Activated CD4-positive, alpha-beta T cell treated with anti-CD3 and anti-CD28 coated beads, Interleukin-2, amount 10 ng/mL, durations not matched to agents 7 days and 5 days (primary cell): ENCODE results near the gene RIPK4. TPM values are rescaled to one million over a fixed set of nuclear protein-coding genes. Genes with fewer than 3 reads are reported as not detected.

Experiments used
- CTCF ChIA-PET: fragments of 350-600 bp; sonication (Branson Sonifier 250); formaldehyde crosslinking; loops from one replicate; lab custom pipeline; 2021; ENCODE audit warnings: antibody characterized with exemption; lab: Charles Lee
- POLR2A ChIA-PET: fragments of 350-600 bp; sonication (Branson Sonifier 250); formaldehyde crosslinking; loops from one replicate; lab custom pipeline; 2021; ENCODE audit warnings: antibody characterized with exemption; lab: Charles Lee
- DNase-seq: peaks from one replicate; pipeline ENCODE4 v3.0.0-alpha.2; 2020
- H3K27ac Mint-ChIP-seq: one replicate; pipeline ENCODE4 v1.8.0; 2021; ENCODE audit warnings: mild to moderate bottlenecking, moderate library complexity, mixed read lengths
- H3K27me3 Mint-ChIP-seq: one replicate; pipeline ENCODE4 v1.8.0; 2021; ENCODE audit warnings: mixed read lengths
- H3K36me3 Mint-ChIP-seq: one replicate; pipeline ENCODE4 v1.8.0; 2021; ENCODE audit warnings: low read depth, mixed read lengths
- H3K4me1 Mint-ChIP-seq: one replicate; pipeline ENCODE4 v1.8.0; 2021; ENCODE audit warnings: mixed read lengths
- H3K4me3 Mint-ChIP-seq: one replicate; pipeline ENCODE4 v1.8.0; 2021; ENCODE audit warnings: mild to moderate bottlenecking, moderate library complexity, mixed read lengths
- H3K9me3 Mint-ChIP-seq: one replicate; pipeline ENCODE4 v1.8.0; 2021; ENCODE audit warnings: mixed read lengths
- total RNA-seq, 2 experiments: library from RNA; stranded (reverse); gene quantifications; one replicate each; pipeline ENCODE4 v1.2.3, GENCODE V29; 2021

Gene RIPK4
- total RNA-seq, 2 experiments from 2014 or later = 0.07 TPM; not detected in 1

GRCh38 chr21:41763398-41763931, 3.4 kb downstream of the RIPK4 start:
- DNase-seq = no peak
- Mint-ChIP-seq H3K36me3 (peaks cover 2% of the 10 kb centered on the region), H3K27ac (no peak overlapping the region), H3K4me1 (peaks cover 21% of the 10 kb centered on the region), H3K9me3 (no peaks in the 10 kb centered on the region), H3K27me3 (peaks cover 70% of the 10 kb centered on the region), H3K4me3 (no peak overlapping the region)
- CTCF ChIA-PET = no interaction called here
- POLR2A ChIA-PET = no interaction called here

- peaks cover 63% of the 10 kb centered on the region for H3K27me3 Mint-ChIP-seq
- peaks cover 14% of the 10 kb centered on the region for H3K4me1 Mint-ChIP-seq
- CTCF ChIA-PET = interaction anchor here (1.4 kb wide), 1 partner anchor 19 kb away, joined by 4 read pairs; no protein-coding TSS in a partner anchor
Observed at GRCh38 chr21:41762753-41763152, 4.1 kb downstream of the RIPK4 start.

GRCh38 chr21:41761934-41762635, 4.8 kb downstream of the RIPK4 start:
- H3K4me3 Mint-ChIP-seq = no peak overlapping the region
- H3K4me1 Mint-ChIP-seq = peaks cover 8% of the 10 kb centered on the region
- H3K27me3 Mint-ChIP-seq = peaks cover 56% of the 10 kb centered on the region
- DNase-seq = no peak
- no peaks in the 10 kb centered on the region for H3K9me3 Mint-ChIP-seq
- peak overlapping the region; percentile 60 for H3K27ac Mint-ChIP-seq
- ChIA-PET POLR2A (no interaction called here), CTCF (interaction anchor here (1.4 kb wide), 1 partner anchor 18 kb away, joined by 4 read pairs; no protein-coding TSS in a partner anchor)
- H3K36me3 Mint-ChIP-seq = peaks cover under 1% of the 10 kb centered on the region

More at GRCh38 chr21:41762753-41763152, 4.1 kb downstream of the RIPK4 start:
- POLR2A ChIA-PET = no interaction called here
- DNase-seq = no peak
- H3K9me3 Mint-ChIP-seq = no peaks in the 10 kb centered on the region
- H3K4me3 Mint-ChIP-seq = no peak overlapping the region
- H3K36me3 Mint-ChIP-seq = peaks cover 2% of the 10 kb centered on the region
- H3K27ac Mint-ChIP-seq = no peak overlapping the region

DNA sequence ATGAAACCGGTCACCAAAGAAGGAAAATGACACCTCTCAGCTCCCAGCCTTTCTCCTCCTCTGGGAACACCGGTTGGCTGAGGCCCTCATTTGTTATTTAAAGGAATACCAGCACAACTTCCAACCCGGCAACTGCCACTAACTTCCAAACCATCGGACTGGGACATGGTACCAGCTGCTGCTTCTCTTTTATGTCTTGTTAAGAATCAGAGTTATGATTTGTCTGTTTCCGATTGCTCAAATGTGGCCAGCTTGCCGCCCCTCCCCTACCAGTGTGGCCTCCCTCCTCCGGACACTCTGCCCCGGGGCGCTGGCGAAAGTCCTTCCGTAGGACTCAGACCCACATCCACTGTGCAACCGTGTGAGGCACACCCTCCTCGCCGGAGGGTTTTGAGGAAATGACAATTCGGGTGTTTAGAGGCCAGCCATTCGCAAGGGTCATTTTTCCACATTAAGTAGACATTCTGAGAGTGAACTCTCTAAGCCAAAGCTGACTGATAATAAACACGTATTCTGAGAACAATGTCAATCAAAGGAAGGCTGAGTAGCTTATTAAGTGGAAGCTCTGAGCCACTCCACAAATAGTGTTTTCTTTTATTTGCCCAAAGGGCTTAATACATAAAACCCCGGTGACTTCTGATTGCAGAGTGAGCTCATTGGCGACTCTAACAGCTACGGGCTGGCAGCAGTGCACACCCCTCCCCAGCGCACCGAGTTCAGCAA, 5.5 kb downstream of the RIPK4 start:
- Mint-ChIP-seq H3K4me3 (no peak overlapping the region), H3K9me3 (no peaks in the 10 kb centered on the region), H3K36me3 (no peaks in the 10 kb centered on the region), H3K27ac (peak overlapping the region; percentile 60), H3K27me3 (peaks cover 55% of the 10 kb centered on the region), H3K4me1 (peaks cover 7% of the 10 kb centered on the region)
- CTCF ChIA-PET = interaction anchor here (0.8 to 1.4 kb wide), 2 partner anchors 10 to 18 kb away, joined by 3 to 4 read pairs; no protein-coding TSS in a partner anchor
- POLR2A ChIA-PET = no interaction called here
- DNase-seq = no peak

DNA sequence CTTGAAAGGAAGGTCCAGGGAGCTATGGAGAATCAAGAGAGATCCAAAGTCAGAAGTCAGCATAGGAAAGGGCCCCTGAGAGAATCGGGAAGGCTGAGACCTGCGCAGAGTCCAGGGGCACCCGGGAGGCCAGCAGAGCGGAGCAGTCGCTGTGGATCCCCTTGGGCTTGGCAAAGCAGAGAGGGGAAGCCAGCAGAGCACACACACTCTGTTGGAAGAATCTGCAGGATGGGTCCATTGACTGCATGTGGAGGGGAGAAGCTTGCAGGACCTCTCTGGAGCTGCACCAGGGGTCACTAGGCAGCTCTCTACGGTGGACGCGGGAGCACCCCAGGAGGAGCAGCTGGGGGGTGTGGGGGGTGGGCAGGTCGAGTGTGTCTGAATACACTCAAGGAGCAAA, 6.4 kb downstream of the RIPK4 start:
- CTCF ChIA-PET = interaction anchor here (0.9 kb wide), 1 partner anchor 10 kb away, joined by 3 read pairs; no protein-coding TSS in a partner anchor
- Mint-ChIP-seq H3K4me1 (peaks cover 3% of the 10 kb centered on the region), H3K9me3 (no peaks in the 10 kb centered on the region), H3K27me3 (peaks cover 50% of the 10 kb centered on the region), H3K27ac (no peak overlapping the region), H3K36me3 (no peaks in the 10 kb centered on the region), H3K4me3 (no peak overlapping the region)
- DNase-seq = no peak
- POLR2A ChIA-PET = no interaction called here

DNA sequence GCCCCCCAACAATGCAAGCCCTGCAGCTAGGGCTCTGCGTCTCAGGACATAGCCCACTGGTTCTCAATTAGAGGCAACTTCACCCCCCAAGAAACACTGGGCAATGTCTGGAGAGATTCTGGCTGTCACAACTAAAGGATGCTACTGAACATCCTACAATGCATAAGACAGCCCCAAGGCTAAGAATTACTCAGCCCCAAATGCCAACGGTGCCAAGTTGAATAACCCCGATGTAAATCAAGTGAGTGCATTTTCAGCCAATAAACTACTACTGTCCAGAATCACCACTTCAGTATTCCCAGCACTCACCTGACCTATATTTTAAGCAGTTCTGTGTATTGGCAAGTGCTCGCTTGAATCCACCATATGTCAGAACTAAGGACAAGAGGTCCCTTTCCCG, 6.9 kb downstream of the RIPK4 start:
- H3K27ac Mint-ChIP-seq = no peak overlapping the region
- ChIA-PET CTCF (interaction anchor here (0.9 kb wide), 1 partner anchor 10 kb away, joined by 3 read pairs; no protein-coding TSS in a partner anchor), POLR2A (no interaction called here)
- H3K4me1 Mint-ChIP-seq = peaks cover 3% of the 10 kb centered on the region
- H3K9me3 Mint-ChIP-seq = no peaks in the 10 kb centered on the region
- no peaks in the 10 kb centered on the region for H3K36me3 Mint-ChIP-seq
- no peak for DNase-seq
- peaks cover 45% of the 10 kb centered on the region for H3K27me3 Mint-ChIP-seq
- no peak overlapping the region for H3K4me3 Mint-ChIP-seq

GRCh38 chr21:41759214-41759840, 7.5 kb downstream of the RIPK4 start:
- Mint-ChIP-seq H3K36me3 (no peaks in the 10 kb centered on the region), H3K4me1 (peaks cover 3% of the 10 kb centered on the region), H3K4me3 (no peak overlapping the region), H3K9me3 (no peaks in the 10 kb centered on the region), H3K27ac (no peak overlapping the region), H3K27me3 (peaks cover 39% of the 10 kb centered on the region)
- CTCF ChIA-PET = interaction anchor here (0.9 kb wide), 1 partner anchor 11 kb away, joined by 3 read pairs; no protein-coding TSS in a partner anchor
- POLR2A ChIA-PET = no interaction called here
- no peak for DNase-seq

DNA sequence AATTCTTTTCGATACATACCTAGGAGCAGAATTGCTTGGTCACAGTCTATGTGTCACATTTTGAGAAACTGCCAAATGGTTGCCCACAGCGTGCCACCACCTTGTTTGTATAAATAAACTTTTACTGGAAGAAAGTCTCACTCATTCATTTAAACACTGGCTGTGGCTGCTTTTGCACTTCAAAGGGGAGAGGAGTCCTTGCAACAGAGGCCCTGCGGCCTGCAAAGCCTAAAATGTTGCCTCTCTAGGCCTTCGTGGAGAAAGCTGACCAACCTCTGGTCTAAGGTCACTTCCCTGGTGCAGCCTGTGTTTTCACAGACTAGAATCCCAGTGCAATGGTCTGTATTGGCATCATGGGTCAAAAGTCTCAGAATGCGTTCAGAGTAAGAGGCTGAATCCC, 8.3 kb downstream of the RIPK4 start:
- H3K36me3 Mint-ChIP-seq = no peaks in the 10 kb centered on the region
- H3K27ac Mint-ChIP-seq = no peak overlapping the region
- H3K4me1 Mint-ChIP-seq = peaks cover 3% of the 10 kb centered on the region
- H3K27me3 Mint-ChIP-seq = peaks cover 36% of the 10 kb centered on the region
- ChIA-PET POLR2A (no interaction called here), CTCF (no interaction called here)
- DNase-seq = no peak
- H3K4me3 Mint-ChIP-seq = no peak overlapping the region
- H3K9me3 Mint-ChIP-seq = no peaks in the 10 kb centered on the region

GRCh38 chr21:41755934-41756773, 10.7 kb downstream of the RIPK4 start:
- CTCF ChIA-PET = interaction anchor here (0.7 kb wide), 1 partner anchor 20 kb away, joined by 4 read pairs; no protein-coding TSS in a partner anchor
- H3K27ac Mint-ChIP-seq = no peak overlapping the region

GRCh38 chr21:41755258-41755933, 11.5 kb downstream of the RIPK4 start:
- POLR2A ChIA-PET = no interaction called here
- no peak overlapping the region for H3K4me3 Mint-ChIP-seq
- CTCF ChIA-PET = interaction anchor here (1.2 kb wide), 1 partner anchor 10 kb away, joined by 5 read pairs; no protein-coding TSS in a partner anchor
- no peak overlapping the region for H3K27ac Mint-ChIP-seq
- H3K9me3 Mint-ChIP-seq = no peaks in the 10 kb centered on the region
- no peaks in the 10 kb centered on the region for H3K4me1 Mint-ChIP-seq
- H3K27me3 Mint-ChIP-seq = peaks cover 8% of the 10 kb centered on the region
- no peaks in the 10 kb centered on the region for H3K36me3 Mint-ChIP-seq
- no peak for DNase-seq

More at GRCh38 chr21:41755934-41756773, 10.7 kb downstream of the RIPK4 start:
- no peak overlapping the region for H3K4me3 Mint-ChIP-seq
- H3K9me3 Mint-ChIP-seq = no peaks in the 10 kb centered on the region
- no peaks in the 10 kb centered on the region for H3K4me1 Mint-ChIP-seq
- POLR2A ChIA-PET = no interaction called here
- H3K36me3 Mint-ChIP-seq = no peaks in the 10 kb centered on the region
- DNase-seq = no peak
- peaks cover 16% of the 10 kb centered on the region for H3K27me3 Mint-ChIP-seq

DNA sequence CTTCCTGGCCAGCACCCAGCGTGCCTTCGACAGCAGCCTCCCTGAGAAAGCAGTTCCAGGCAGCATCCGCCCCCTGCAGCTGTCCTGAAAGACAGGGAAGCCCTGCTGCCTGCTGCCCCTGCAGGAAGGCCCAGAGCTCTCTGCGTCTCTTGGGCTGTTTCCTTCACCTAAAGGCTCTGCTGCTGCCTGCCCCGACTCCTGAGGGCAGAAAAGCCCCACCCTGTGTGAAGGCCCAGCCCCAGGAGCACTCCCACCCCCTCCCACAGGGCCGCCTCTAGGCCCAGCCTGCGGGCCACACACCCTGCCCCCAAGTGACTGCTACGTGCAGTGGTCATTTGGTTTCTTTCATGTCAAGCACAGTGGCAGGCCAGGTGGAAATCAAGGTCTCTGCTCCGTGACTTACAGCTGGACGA, 12.4 kb downstream of the RIPK4 start:
- ChIA-PET POLR2A (no interaction called here), CTCF (interaction anchor here (1.2 kb wide), 1 partner anchor 11 kb away, joined by 5 read pairs; no protein-coding TSS in a partner anchor)
- no peaks in the 10 kb centered on the region for H3K36me3 Mint-ChIP-seq
- no peak overlapping the region for H3K4me3 Mint-ChIP-seq
- DNase-seq = no peak
- no peaks in the 10 kb centered on the region for H3K4me1 Mint-ChIP-seq
- no peaks in the 10 kb centered on the region for H3K27me3 Mint-ChIP-seq
- H3K27ac Mint-ChIP-seq = no peak overlapping the region
- no peaks in the 10 kb centered on the region for H3K9me3 Mint-ChIP-seq
